ENCODE results near the gene FCGR3B.
"Not testable (repeated sequence)": the region's sequence is repeated elsewhere in the genome, so short reads cannot be mapped to it uniquely, and the experiment has no call there.

- TF ChIP-seq POLR2A (IDR thresholded peaks at IDR 0.05; ENCODE audit: low read length) = peak; percentile 86
- TF ChIP-seq GATA1 (IDR thresholded peaks at IDR 0.05; ENCODE audit: low read depth, low read length) = not testable (repeated sequence)
These were observed 18.4 kb downstream of the FCGR3B start for GRCh38 chr1:161612322-161613141.
